OCI-LY1 (cell line): Measurements from ENCODE around the gene NTHL1.

Experiments
- H2AFZ ChIP-seq: fragments of 200-600 bp; sonication (generic), shearing (Covaris generic); 2 replicates; pipeline ENCODE4 v1.6.0; 2014; ENCODE audit warnings: antibody characterized with exemption, mild to moderate bottlenecking, low read length
- H3F3A ChIP-seq: fragments of 200-600 bp; sonication (generic), shearing (Covaris generic); 2 replicates; pipeline ENCODE4 v1.6.0; 2014; ENCODE audit warnings: mild to moderate bottlenecking, antibody characterized with exemption, low read length, moderate library complexity; ENCODE audit not compliant: insufficient read depth
- H3K27ac ChIP-seq: fragments of 200-600 bp; sonication (generic); 2 replicates; pipeline ENCODE4 v1.5.1; 2014; ENCODE audit warnings: low read length, mixed run types, mild to moderate bottlenecking, low read depth; ENCODE audit not compliant: poor library complexity, severe bottlenecking
- H3K27me3 ChIP-seq: fragments of 200-600 bp; sonication (generic); 2 replicates; pipeline ENCODE4 v1.6.0; 2014; ENCODE audit warnings: antibody characterized with exemption, mild to moderate bottlenecking, low read length, moderate library complexity; ENCODE audit not compliant: insufficient read depth
- H3K36me3 ChIP-seq: fragments of 200-600 bp; sonication (generic); 2 replicates; pipeline ENCODE4 v1.6.1; 2014; ENCODE audit warnings: mild to moderate bottlenecking, antibody characterized with exemption, low read length, moderate library complexity, mixed read lengths; ENCODE audit not compliant: insufficient read depth
- H3K4me1 ChIP-seq: fragments of 200-600 bp; sonication (generic); 2 replicates; pipeline ENCODE4 v1.5.1; 2014; ENCODE audit warnings: mild to moderate bottlenecking, low read length, moderate library complexity; ENCODE audit not compliant: insufficient read depth, severe bottlenecking
- H3K4me2 ChIP-seq: fragments of 200-600 bp; sonication (generic), shearing (Covaris generic); 2 replicates; pipeline ENCODE4 v1.6.1; 2014; ENCODE audit warnings: low read length
- H3K4me3 ChIP-seq: fragments of 200-600 bp; sonication (generic); 2 replicates; pipeline ENCODE4 v1.5.1; 2014; ENCODE audit warnings: low read length, low read depth, mild to moderate bottlenecking, mixed read lengths; ENCODE audit not compliant: poor library complexity, severe bottlenecking
- H3K79me2 ChIP-seq: fragments of 200-600 bp; shearing (Covaris generic); 2 replicates; pipeline ENCODE4 v1.6.1; 2016; ENCODE audit warnings: mixed run types, low read length, mixed read lengths; ENCODE audit not compliant: insufficient read depth
- H3K9ac ChIP-seq: fragments of 200-600 bp; sonication (generic), shearing (Covaris generic); 2 replicates; pipeline ENCODE4 v1.6.1; 2014; ENCODE audit warnings: mild to moderate bottlenecking, low read length, mixed read lengths
- H3K9me2 ChIP-seq: fragments of 200-600 bp; sonication (generic), shearing (Covaris generic); 2 replicates; pipeline ENCODE4 v1.6.1; 2014; ENCODE audit warnings: low read depth, mild to moderate bottlenecking, low read length, mixed read lengths
- H3K9me3 ChIP-seq: fragments of 200-600 bp; shearing (Covaris generic); 2 replicates; pipeline ENCODE4 v1.6.1; 2014; ENCODE audit warnings: low read length, mixed read lengths
- H4K20me1 ChIP-seq: fragments of 200-600 bp; sonication (generic), shearing (Covaris generic); 2 replicates; pipeline ENCODE4 v1.6.0; 2016; ENCODE audit warnings: mild to moderate bottlenecking, low read length; ENCODE audit not compliant: insufficient read depth
- CTCF ChIP-seq: fragments of 200-600 bp; sonication (generic), shearing (Covaris generic); IDR thresholded peaks from 2 replicates; pipeline ENCODE4 v1.5.1; 2017; ENCODE audit warnings: mild to moderate bottlenecking, antibody characterized with exemption, low read length, moderate library complexity, mixed read lengths
- EZH2 ChIP-seq: fragments of 200-600 bp; sonication (generic), shearing (Covaris generic); IDR thresholded peaks from 2 replicates; pipeline ENCODE4 v1.8.0; 2017; ENCODE audit warnings: borderline replicate concordance, mixed run types, mild to moderate bottlenecking, antibody characterized with exemption, low read length, moderate library complexity, mixed read lengths

NTHL1 gene

GRCh38 chr16:2061023-2061422, 13.4 kb upstream of the NTHL1 start:
- TF ChIP-seq EZH2 (no peak), CTCF (no peak)

GRCh38 chr16:2060346-2060745, 12.7 kb upstream of the NTHL1 start:
- TF ChIP-seq EZH2, result no peak
- TF ChIP-seq CTCF, result no peak
- H3K9me2 ChIP-seq, result no peaks in the 10 kb centered on the region
- no peaks in the 10 kb centered on the region for H3F3A ChIP-seq
- no peak overlapping the region for H3K9ac ChIP-seq
- H3K4me1 ChIP-seq, result peaks cover 16% of the 10 kb centered on the region
- H3K79me2 ChIP-seq, result no peaks in the 10 kb centered on the region
- no peak overlapping the region for H3K4me3 ChIP-seq
- H3K36me3 ChIP-seq, result peaks cover 28% of the 10 kb centered on the region
- H3K4me2 ChIP-seq, result no peak overlapping the region
- H3K27me3 ChIP-seq, result no peaks in the 10 kb centered on the region
- H3K27ac ChIP-seq, result no peak overlapping the region
- H3K9me3 ChIP-seq, result no peaks in the 10 kb centered on the region
- H4K20me1 ChIP-seq, result no peaks in the 10 kb centered on the region
- no peak overlapping the region for H2AFZ ChIP-seq

More at GRCh38 chr16:2061023-2061422, 13.4 kb upstream of the NTHL1 start:
- Histone ChIP-seq H4K20me1 (no peaks in the 10 kb centered on the region), H3K4me1 (peaks cover 11% of the 10 kb centered on the region), H3K79me2 (no peaks in the 10 kb centered on the region), H3K27me3 (no peaks in the 10 kb centered on the region), H3F3A (no peaks in the 10 kb centered on the region), H3K9ac (no peak overlapping the region), H3K4me3 (no peak overlapping the region), H2AFZ (no peak overlapping the region), H3K9me3 (no peaks in the 10 kb centered on the region), H3K9me2 (no peaks in the 10 kb centered on the region), H3K36me3 (peaks cover 35% of the 10 kb centered on the region), H3K4me2 (no peak overlapping the region), H3K27ac (no peak overlapping the region)

- Histone ChIP-seq H3K4me1 (peaks cover 26% of the 10 kb centered on the region), H3K36me3 (peaks cover 21% of the 10 kb centered on the region), H3K9me2 (no peaks in the 10 kb centered on the region), H3K27me3 (no peaks in the 10 kb centered on the region), H3F3A (no peaks in the 10 kb centered on the region), H3K9ac (no peak overlapping the region), H3K79me2 (no peaks in the 10 kb centered on the region), H4K20me1 (no peaks in the 10 kb centered on the region), H3K4me2 (no peak overlapping the region), H3K27ac (peak overlapping the region; percentile 9), H3K9me3 (no peaks in the 10 kb centered on the region), H2AFZ (no peak overlapping the region), H3K4me3 (no peak overlapping the region)
- TF ChIP-seq CTCF, result no peak
- TF ChIP-seq EZH2, result no peak
Measured at GRCh38 chr16:2058872-2059271, 11.2 kb upstream of the NTHL1 start.
